ENCODE measurements around the gene BLM. TPM values are rescaled to one million over a fixed set of nuclear protein-coding genes. Genes with fewer than 3 reads are reported as not detected.
"Not testable (repeated sequence)": the region's sequence is repeated elsewhere in the genome, so short reads cannot be mapped to it uniquely, and the experiment has no call there.

BLM gene
- polyA plus RNA-seq, 2 of the 4 experiments (the other 2 are of a cell fraction): 10.5 to 15.2 TPM

GRCh38 chr15:90844696-90845095, 127.5 kb downstream of the BLM start:
- WGBS (ENCODE audit: missing lambda C conversion rate): 84% methylated on average over 5 of the region's 5 CpGs
- Histone ChIP-seq H3K4me2 (peak overlapping the region; percentile 42; the same call in 1 of the 3 replicates), H3K27ac (peak overlapping the region in 1 of 2 experiments; percentile 74; a peak in 3 of 6 replicates), H3K4me3 (no peak overlapping the region), H3K4me1 (peaks cover 12% of the 10 kb centered on the region), H3K9me3 (no peaks in the 10 kb centered on the region)
- FAIRE-seq (no peak), ATAC-seq (peak in 1 of 2 experiments; percentile 42; a peak in 3 of 6 replicates), DNase-seq (ENCODE audit: low read depth in 1 of 2, low spot score in 1 of 2) (no peak)
- CTCF ChIA-PET: interaction anchor here (0.6 to 2.2 kb wide), 6 partner anchors 13 to 99 kb away, joined by 3 to 9 read pairs (median 3); no protein-coding TSS in a partner anchor
- POLR2A ChIA-PET: no interaction called here
- TF ChIP-seq RCOR1 (IDR thresholded peaks at IDR 0.05; ENCODE audit: low read depth, low read length) (no peak), TP53 (CRISPR knock-in tag; IDR thresholded peaks at IDR 0.05) (no peak), BCL3 (IDR thresholded peaks at IDR 0.05) (no peak), EHF (CRISPR knock-in tag; IDR thresholded peaks at IDR 0.05) (no peak), E2F6 (IDR thresholded peaks at IDR 0.05; ENCODE audit: borderline replicate concordance, low read depth) (no peak), KDM5A (IDR thresholded peaks at IDR 0.05) (no peak), ZSCAN20 (CRISPR knock-in tag; IDR thresholded peaks at IDR 0.05) (no peak), ELK1 (IDR thresholded peaks at IDR 0.05; ENCODE audit: low read depth, low read length) (no peak)

- WGBS (ENCODE audit: missing lambda C conversion rate): 52% methylated on average over 9 of the region's 9 CpGs
- no peaks in the 10 kb centered on the region for H3K9me3 ChIP-seq
- H3K4me1 ChIP-seq: peaks cover 12% of the 10 kb centered on the region
- FAIRE-seq: no peak
- peak overlapping the region; percentile 32 to 74; a peak in 4 of 6 replicates for H3K27ac ChIP-seq
- ChIA-PET POLR2A (no interaction called here), CTCF (interaction anchor here (0.9 to 2.2 kb wide), 5 partner anchors 13 to 100 kb away, joined by 3 to 9 read pairs (median 3); no protein-coding TSS in a partner anchor)
- H3K4me2 ChIP-seq: peak overlapping the region; percentile 42
- H3K4me3 ChIP-seq: no peak overlapping the region
- peak; percentile 4 to 29; a peak in 1 of 4 replicates for TF ChIP-seq CEBPB (IDR thresholded peaks at IDR 0.05)
- peak; percentile 69 for TF ChIP-seq FOSL2 (IDR thresholded peaks at IDR 0.05)
- peak; percentile 75 for TF ChIP-seq FOSL2 (CRISPR knock-in tag; IDR thresholded peaks at IDR 0.05)
- TF ChIP-seq MAX (IDR thresholded peaks at IDR 0.05): 0 out of 2 replicates have a peak, but pooled peaks have one; percentile 49
- peak in 1 of 2 experiments; percentile 32; a peak in 1 of 5 replicates for TF ChIP-seq JUN (IDR thresholded peaks at IDR 0.05)
- peak; percentile 50 for TF ChIP-seq MAFK (IDR thresholded peaks at IDR 0.05; ENCODE audit: partially characterized antibody)
- TF ChIP-seq GATA3 (IDR thresholded peaks at IDR 0.05; ENCODE audit: borderline replicate concordance): no peak
- TF ChIP-seq JUNB (IDR thresholded peaks at IDR 0.05): peak; percentile 36; the same call in 1 of the 2 replicates
- no peak for TF ChIP-seq KDM1A (IDR thresholded peaks at IDR 0.05; ENCODE audit: low read depth)
- ATAC-seq: peak; percentile 89 to 97
- DNase-seq (ENCODE audit: low read depth in 1 of 2, low spot score in 1 of 2): peak; percentile 46 to 60
These were observed 128.2 kb downstream of the BLM start for GRCh38 chr15:90845201-90845949.

- H3K9me3 ChIP-seq: not testable (repeated sequence)
- CTCF ChIA-PET: interaction anchor here (0.6 to 2.5 kb wide), 7 partner anchors 10 to 296 kb away, joined by 3 to 11 read pairs (median 4); partner anchors contain the start of gene HDDC3
These were observed 132.3 kb downstream of the BLM start for GRCh38 chr15:90849424-90849823.

More at GRCh38 chr15:90849424-90849823, 132.3 kb downstream of the BLM start:
- H3K4me3 ChIP-seq; FAIRE-seq; H3K27ac ChIP-seq; POLR2A ChIA-PET; H3K4me2 ChIP-seq; ATAC-seq; DNase-seq (ENCODE audit: low read depth in 1 of 2, low spot score in 1 of 2): not testable (repeated sequence)
- H3K4me1 ChIP-seq: peaks cover 12% of the 10 kb centered on the region
- 93% methylated on average over 1 of the region's 1 CpG for WGBS (ENCODE audit: missing lambda C conversion rate)
- peak; percentile 92 for TF ChIP-seq ZC3H11A (IDR thresholded peaks at IDR 0.05)
